Osteocyte (in vitro differentiated cells): Measurements from ENCODE around the gene SLA2. TPM values are rescaled to one million over a fixed set of nuclear protein-coding genes. Genes with fewer than 3 reads are reported as not detected.
"Not testable (repeated sequence)": the region's sequence is repeated elsewhere in the genome, so short reads cannot be mapped to it uniquely, and the experiment has no call there.

Source experiments
- DNase-seq: peaks from one replicate; pipeline ENCODE4 v3.0.0; 2021; ENCODE audit warnings: mixed read lengths; ENCODE audit not compliant: unreplicated experiment; ENCODE audit errors: extremely low spot score
- H3K27ac Mint-ChIP-seq: one replicate; pipeline ENCODE4 v1.8.0; 2021; ENCODE audit warnings: mild to moderate bottlenecking, mixed read lengths; ENCODE audit not compliant: unreplicated experiment
- H3K27me3 Mint-ChIP-seq: one replicate; pipeline ENCODE4 v1.8.0; 2021; ENCODE audit warnings: mixed read lengths; ENCODE audit not compliant: unreplicated experiment
- H3K36me3 Mint-ChIP-seq: one replicate; pipeline ENCODE4 v1.8.0; 2021; ENCODE audit warnings: mixed read lengths; ENCODE audit not compliant: unreplicated experiment
- H3K4me1 Mint-ChIP-seq: one replicate; pipeline ENCODE4 v1.8.0; 2021; ENCODE audit warnings: mixed read lengths; ENCODE audit not compliant: unreplicated experiment
- H3K4me3 Mint-ChIP-seq: one replicate; pipeline ENCODE4 v1.8.0; 2021; ENCODE audit warnings: mild to moderate bottlenecking, moderate library complexity, mixed read lengths; ENCODE audit not compliant: unreplicated experiment
- H3K9me3 Mint-ChIP-seq: one replicate; pipeline ENCODE4 v1.8.0; 2021; ENCODE audit warnings: mixed read lengths; ENCODE audit not compliant: unreplicated experiment
- CTCF ChIP-seq: fragments of 200-600 bp; sonication (generic); IDR thresholded peaks from 2 replicates; pipeline ENCODE4 v1.5.0; 2021; ENCODE audit warnings: antibody characterized with exemption, mild to moderate bottlenecking, moderate library complexity
- total RNA-seq: library from RNA; stranded (reverse); gene quantifications from 2 replicates; pipeline ENCODE4 v1.2.1, GENCODE V29; 2021

The SLA2 gene
- total RNA-seq, 1 donor from 2014 or later: not detected

DNA sequence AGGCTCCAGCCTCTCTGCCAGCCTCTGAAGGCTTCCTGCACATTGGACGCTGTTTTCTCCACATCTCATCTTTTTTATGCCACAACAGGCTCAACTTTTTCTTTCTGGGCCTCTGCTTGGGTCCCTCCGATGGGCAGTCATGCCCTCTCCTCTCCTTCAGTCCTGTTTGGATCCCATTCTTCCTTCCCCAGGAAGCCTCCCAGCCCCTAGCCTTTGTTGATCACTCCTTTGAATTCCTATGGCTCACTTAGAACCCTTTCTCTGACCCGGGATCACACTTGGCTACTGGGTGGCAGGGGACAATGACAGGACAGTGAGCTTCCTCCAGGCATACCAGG, 4.5 kb downstream of the SLA2 start:
- Mint-ChIP-seq H3K27ac (no peak overlapping the region), H3K9me3 (no peaks in the 10 kb centered on the region), H3K4me1 (no peaks in the 10 kb centered on the region), H3K27me3 (no peaks in the 10 kb centered on the region), H3K36me3 (no peaks in the 10 kb centered on the region), H3K4me3 (no peak overlapping the region)
- no peak for TF ChIP-seq CTCF
- no peak for DNase-seq

GRCh38 chr20:36638876-36639400, 7.1 kb downstream of the SLA2 start:
- H3K27ac Mint-ChIP-seq, DNase-seq, H3K27me3 Mint-ChIP-seq, H3K9me3 Mint-ChIP-seq, H3K4me1 Mint-ChIP-seq, H3K4me3 Mint-ChIP-seq, H3K36me3 Mint-ChIP-seq: not testable (repeated sequence)

DNA sequence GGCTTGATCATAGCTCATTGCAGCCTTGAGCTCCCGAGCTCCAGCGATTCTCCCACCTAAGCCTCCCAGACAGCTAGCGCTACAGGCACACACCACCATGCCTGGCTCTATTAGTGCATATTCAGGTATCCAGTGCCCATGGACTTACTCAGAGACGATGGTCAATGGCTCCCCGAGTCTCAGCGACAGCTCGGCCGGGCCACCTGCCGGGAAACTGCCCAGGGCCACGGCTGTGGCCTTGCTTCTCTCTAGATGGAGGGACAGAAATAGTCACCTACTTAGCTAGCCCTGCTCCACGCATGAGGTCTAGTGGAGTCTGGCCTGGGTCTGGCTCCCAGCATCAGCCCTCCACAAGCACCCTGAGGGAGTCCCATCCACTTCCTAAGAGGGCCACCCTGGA, 11.7 kb downstream of the SLA2 start:
- no peak overlapping the region for H3K27ac Mint-ChIP-seq
- DNase-seq: no peak
- no peak overlapping the region for H3K4me3 Mint-ChIP-seq
- TF ChIP-seq CTCF: no peak
- peaks cover 5% of the 10 kb centered on the region for H3K4me1 Mint-ChIP-seq
- no peaks in the 10 kb centered on the region for H3K9me3 Mint-ChIP-seq
- H3K27me3 Mint-ChIP-seq: no peaks in the 10 kb centered on the region
- H3K36me3 Mint-ChIP-seq: no peaks in the 10 kb centered on the region

- TF ChIP-seq CTCF: no peak
- Mint-ChIP-seq H3K4me1 (peaks cover 5% of the 10 kb centered on the region), H3K27ac (no peak overlapping the region), H3K36me3 (no peaks in the 10 kb centered on the region), H3K4me3 (no peak overlapping the region), H3K27me3 (no peaks in the 10 kb centered on the region), H3K9me3 (no peaks in the 10 kb centered on the region)
- no peak for DNase-seq
Observed at GRCh38 chr20:36633285-36633772, 12.7 kb downstream of the SLA2 start.

GRCh38 chr20:36632487-36633284, 13.3 kb downstream of the SLA2 start:
- TF ChIP-seq CTCF: no peak
- H3K4me3 Mint-ChIP-seq: no peak overlapping the region
- no peak for DNase-seq
- H3K27ac Mint-ChIP-seq: no peak overlapping the region
- no peaks in the 10 kb centered on the region for H3K36me3 Mint-ChIP-seq
- no peaks in the 10 kb centered on the region for H3K27me3 Mint-ChIP-seq
- no peaks in the 10 kb centered on the region for H3K9me3 Mint-ChIP-seq
- peaks cover 5% of the 10 kb centered on the region for H3K4me1 Mint-ChIP-seq
